C4-2B (cell line): ENCODE data around the gene SBNO2.

Experiments used
- H3K27ac ChIP-seq: fragments of 450-650 bp; 2 replicates; pipeline ENCODE4 v1.5.1; 2017
- CTCF ChIP-seq: fragments of 450-650 bp; conservative IDR thresholded peaks from 2 replicates; pipeline ENCODE4 v1.5.1; 2017; ENCODE audit warnings: mild to moderate bottlenecking
- ZFX ChIP-seq: fragments of 450-650 bp; IDR thresholded peaks from 2 replicates; pipeline ENCODE4 v1.6.1; 2017

SBNO2 gene

GRCh38 chr19:1138121-1138520, 35.9 kb downstream of the SBNO2 start:
- no peak overlapping the region for H3K27ac ChIP-seq
- TF ChIP-seq CTCF, result no peak
- TF ChIP-seq ZFX, result no peak

- no peak overlapping the region for H3K27ac ChIP-seq
- TF ChIP-seq CTCF (no peak), ZFX (no peak)
Measured at GRCh38 chr19:1136621-1137317, 37.3 kb downstream of the SBNO2 start.

- no peak for TF ChIP-seq CTCF
- TF ChIP-seq ZFX, result no peak
- no peak overlapping the region for H3K27ac ChIP-seq
Measured at GRCh38 chr19:1136201-1136600, 37.9 kb downstream of the SBNO2 start.

- H3K27ac ChIP-seq, result no peak overlapping the region
- no peak for TF ChIP-seq CTCF
- TF ChIP-seq ZFX, result no peak
Measured at GRCh38 chr19:1135454-1135853, 38.6 kb downstream of the SBNO2 start.

GRCh38 chr19:1134431-1134830, 39.6 kb downstream of the SBNO2 start:
- no peak overlapping the region for H3K27ac ChIP-seq
- TF ChIP-seq CTCF, result no peak
- TF ChIP-seq ZFX, result no peak

- H3K27ac ChIP-seq, result no peak overlapping the region
- TF ChIP-seq ZFX (no peak), CTCF (no peak)
Measured at GRCh38 chr19:1133471-1133929, 40.6 kb downstream of the SBNO2 start.

- TF ChIP-seq CTCF (no peak), ZFX (no peak)
Measured at GRCh38 chr19:1132552-1133383, 41.3 kb downstream of the SBNO2 start.

More at GRCh38 chr19:1132552-1133383, 41.3 kb downstream of the SBNO2 start:
- H3K27ac ChIP-seq, result no peak overlapping the region
